ENCODE measurements around the gene GLIPR1.

- TF ChIP-seq CTCF (IDR thresholded peaks at IDR 0.05) = no peak
- no peak for TF ChIP-seq POLR2A (IDR thresholded peaks at IDR 0.05)
Measured at GRCh38 chr12:75539889-75540288, 59.3 kb downstream of the GLIPR1 start.

Data from prostate gland (tissue), 2 donors.